Measurements from ENCODE around the gene DENND4A. TPM values are rescaled to one million over a fixed set of nuclear protein-coding genes. Genes with fewer than 3 reads are reported as not detected.

The DENND4A gene
- total RNA-seq, 4 donors from 2014 or later: 7.4 to 16.4 (median 13.3) TPM

- WGBS, 2 donors: 93 to 99% methylated on average over 3 of the region's 3 CpGs
- H3K4me3 ChIP-seq (ENCODE audit: low read depth, poor library complexity, severe bottlenecking): no peak overlapping the region
- DNase-seq (ENCODE audit: low spot score in 2 of 2): no peak
- TF ChIP-seq, protein P1, sequence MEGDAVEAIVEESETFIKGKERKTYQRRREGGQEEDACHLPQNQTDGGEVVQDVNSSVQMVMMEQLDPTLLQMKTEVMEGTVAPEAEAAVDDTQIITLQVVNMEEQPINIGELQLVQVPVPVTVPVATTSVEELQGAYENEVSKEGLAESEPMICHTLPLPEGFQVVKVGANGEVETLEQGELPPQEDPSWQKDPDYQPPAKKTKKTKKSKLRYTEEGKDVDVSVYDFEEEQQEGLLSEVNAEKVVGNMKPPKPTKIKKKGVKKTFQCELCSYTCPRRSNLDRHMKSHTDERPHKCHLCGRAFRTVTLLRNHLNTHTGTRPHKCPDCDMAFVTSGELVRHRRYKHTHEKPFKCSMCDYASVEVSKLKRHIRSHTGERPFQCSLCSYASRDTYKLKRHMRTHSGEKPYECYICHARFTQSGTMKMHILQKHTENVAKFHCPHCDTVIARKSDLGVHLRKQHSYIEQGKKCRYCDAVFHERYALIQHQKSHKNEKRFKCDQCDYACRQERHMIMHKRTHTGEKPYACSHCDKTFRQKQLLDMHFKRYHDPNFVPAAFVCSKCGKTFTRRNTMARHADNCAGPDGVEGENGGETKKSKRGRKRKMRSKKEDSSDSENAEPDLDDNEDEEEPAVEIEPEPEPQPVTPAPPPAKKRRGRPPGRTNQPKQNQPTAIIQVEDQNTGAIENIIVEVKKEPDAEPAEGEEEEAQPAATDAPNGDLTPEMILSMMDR (IDR thresholded peaks at IDR 0.05): no peak
- TF ChIP-seq POLR2A (IDR thresholded peaks at IDR 0.05): no peak
- intact Hi-C loops (cut with DNase I; ENCODE audit: low total_unique reads): no loop called here
Observed at GRCh38 chr15:65629548-65629947, 162.5 kb downstream of the DENND4A start.

DNA sequence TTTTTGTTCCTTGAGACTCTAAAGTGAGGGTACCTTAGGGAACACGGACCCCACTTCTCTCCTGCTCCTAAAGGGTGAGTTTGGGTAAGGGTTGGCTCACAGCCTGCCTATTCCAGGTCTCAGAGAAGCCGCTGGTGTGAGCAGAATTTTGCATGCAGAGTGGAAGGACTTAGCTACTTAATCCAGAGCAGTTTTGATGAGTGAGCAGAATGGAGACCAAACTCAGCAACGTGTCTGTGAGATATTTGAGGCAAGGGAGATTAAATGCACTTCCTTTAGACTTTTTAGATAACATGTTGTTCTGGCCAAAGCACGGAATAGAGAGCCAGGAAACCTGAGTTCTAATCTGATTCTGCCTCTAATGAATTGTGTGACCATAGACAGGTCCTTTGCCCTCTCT lies 165.2 kb downstream of the DENND4A start:
- 81 to 82% methylated on average over 4 of the region's 4 CpGs for WGBS, 2 donors
- intact Hi-C loops (cut with DNase I; ENCODE audit: low total_unique reads): no loop called here
- no peak overlapping the region for H3K4me3 ChIP-seq (ENCODE audit: low read depth, poor library complexity, severe bottlenecking)
- TF ChIP-seq POLR2A (IDR thresholded peaks at IDR 0.05): no peak
- TF ChIP-seq, protein P1 (IDR thresholded peaks at IDR 0.05): no peak
- no peak for DNase-seq (ENCODE audit: low spot score in 2 of 2)

DNA sequence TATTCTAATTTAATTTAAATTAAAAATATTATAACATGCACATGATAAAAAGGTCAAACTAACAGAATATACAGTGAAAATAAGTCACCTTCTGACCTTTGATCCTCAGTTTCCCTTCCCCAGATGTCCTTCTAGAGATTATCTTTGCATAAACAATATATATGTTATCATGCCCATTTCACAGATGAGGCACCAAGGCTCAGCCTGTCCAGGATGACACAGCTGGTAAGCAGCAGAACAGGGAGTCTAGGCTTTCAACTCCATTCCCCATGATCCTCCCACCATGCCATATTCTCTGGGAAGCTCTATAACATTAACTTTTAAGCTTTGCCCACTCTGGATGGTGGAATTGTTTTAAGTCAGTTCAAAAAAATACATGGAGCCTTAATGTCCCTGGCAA lies 169.0 kb downstream of the DENND4A start:
- H3K4me3 ChIP-seq (ENCODE audit: low read depth, poor library complexity, severe bottlenecking): no peak overlapping the region
- no peak for DNase-seq (ENCODE audit: low spot score in 2 of 2)
- intact Hi-C loops (cut with DNase I; ENCODE audit: low total_unique reads): no loop called here
- TF ChIP-seq, protein P1 (IDR thresholded peaks at IDR 0.05): no peak
- no peak for TF ChIP-seq POLR2A (IDR thresholded peaks at IDR 0.05)

DNA sequence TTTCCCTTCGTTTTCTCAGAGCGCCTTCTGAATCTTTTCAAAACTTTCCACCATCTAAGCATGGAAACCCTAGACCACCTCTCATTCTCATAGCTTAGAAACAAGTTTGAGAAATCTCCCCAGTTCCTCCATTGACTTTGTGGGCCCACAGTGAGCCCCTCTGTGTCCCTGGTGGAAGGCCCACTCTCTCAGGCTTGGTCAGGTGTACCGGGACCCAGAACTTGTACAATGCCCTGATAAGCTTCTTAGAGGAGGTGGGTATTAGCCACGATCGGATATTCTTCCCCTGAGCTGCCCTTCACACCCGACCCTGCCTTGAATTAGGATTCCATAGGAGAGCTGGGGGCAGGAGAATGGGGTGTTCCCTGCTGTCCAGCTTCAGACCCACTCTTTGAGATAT lies 170.5 kb downstream of the DENND4A start, which contains the start of gene SLC24A1:
Gene SLC24A1, plus strand, starts transcription at position 301 of the 400 bp plus-strand sequence. CDS start 2,143 bp downstream, outside the sequence.
- intact Hi-C loops (cut with DNase I; ENCODE audit: low total_unique reads): no loop called here
- 95 to 96% methylated on average over 6 of the region's 6 CpGs for WGBS, 2 donors
- TF ChIP-seq, protein P1 (IDR thresholded peaks at IDR 0.05): no peak
- no peak for TF ChIP-seq POLR2A (IDR thresholded peaks at IDR 0.05)

GRCh38 chr15:65620833-65621232 lies 171.3 kb downstream of the DENND4A start:
- WGBS, 2 donors: 84 to 91% methylated on average over 2 of the region's 2 CpGs

More for the DNA sequence above, 170.5 kb downstream of the DENND4A start, which contains the start of gene SLC24A1:
- no peak for DNase-seq (ENCODE audit: low spot score in 2 of 2)
- no peak within 1 kb of the TSS for H3K4me3 ChIP-seq (ENCODE audit: low read depth, poor library complexity, severe bottlenecking)

More at GRCh38 chr15:65620833-65621232, 171.3 kb downstream of the DENND4A start:
- DNase-seq (ENCODE audit: low spot score in 2 of 2): no peak
- TF ChIP-seq, protein P1 (IDR thresholded peaks at IDR 0.05): no peak
- no peak for TF ChIP-seq POLR2A (IDR thresholded peaks at IDR 0.05)
- intact Hi-C loops (cut with DNase I; ENCODE audit: low total_unique reads): no loop called here
- no peak overlapping the region for H3K4me3 ChIP-seq (ENCODE audit: low read depth, poor library complexity, severe bottlenecking)

Data from lower leg skin (tissue), 4 donors.